ENCODE results near the gene CARD11. TPM values are rescaled to one million over a fixed set of nuclear protein-coding genes. Genes with fewer than 3 reads are reported as not detected.

CARD11 gene
- polyA plus RNA-seq, 1 of the 3 experiments (the other 2 are of a cell fraction): not detected

- Histone ChIP-seq H4K20me1 (ENCODE audit: insufficient read depth) (no peaks in the 10 kb centered on the region), H3K27me3 (ENCODE audit: insufficient read depth) (no peaks in the 10 kb centered on the region)
- POLR2A ChIA-PET: no interaction called here
These were observed 164.3 kb downstream of the CARD11 start for GRCh38 chr7:2879354-2879753.

More at GRCh38 chr7:2879354-2879753, 164.3 kb downstream of the CARD11 start:
- Histone ChIP-seq H3K9me2 (no peaks in the 10 kb centered on the region), H3K79me2 (ENCODE audit: insufficient read depth) (no peaks in the 10 kb centered on the region), H3K4me3 (ENCODE audit: low read depth in 2 of 2, low read length in 1 of 2) (no peak overlapping the region), H3K9me3 (no peaks in the 10 kb centered on the region), H3K27ac (ENCODE audit: low read depth in 2 of 2, low read length in 1 of 2) (no peak overlapping the region), H3K4me2 (no peak overlapping the region), H3K4me1 (ENCODE audit: control insufficient read depth in 1 of 2, insufficient read depth in 2 of 2, low read depth in 1 of 2, low read length in 1 of 2) (peaks cover 0 to 8% of the 10 kb centered on the region in 2 experiments; a peak in 1 of 4 replicates), H3K36me3 (replicated peaks in 1 of 2; ENCODE audit: control insufficient read depth in 1 of 2, insufficient read depth in 2 of 2, low read length in 1 of 2) (no peaks in the 10 kb centered on the region), H2AFZ (ENCODE audit: low read depth) (no peak overlapping the region), H3F3A (replicated peaks; ENCODE audit: insufficient read depth) (peaks cover 20% of the 10 kb centered on the region), H3K9ac (no peak overlapping the region)
- no peak for DNase-seq
- 65% methylated on average over 8 of the region's 8 CpGs for WGBS (ENCODE audit: low lambda C conversion rate)
- CTCF ChIA-PET: no interaction called here
- TF ChIP-seq GABPA (IDR thresholded peaks at IDR 0.05; ENCODE audit: low read depth) (no peak), TCF12 (IDR thresholded peaks at IDR 0.05) (no peak), TAF1 (IDR thresholded peaks at IDR 0.05; ENCODE audit: borderline replicate concordance, low read depth, low read length) (no peak), NFIC (IDR thresholded peaks at IDR 0.05; ENCODE audit: borderline replicate concordance) (no peak), MAX (IDR thresholded peaks at IDR 0.05; ENCODE audit: low read depth) (no peak), EZH2phosphoT487 (IDR thresholded peaks at IDR 0.05; ENCODE audit: borderline replicate concordance, low read depth) (no peak), RFX5 (IDR thresholded peaks at IDR 0.05; ENCODE audit: low read length) (no peak), SIN3A (IDR thresholded peaks at IDR 0.05; ENCODE audit: borderline replicate concordance, low read depth, low read length) (no peak), FOSL2 (IDR thresholded peaks at IDR 0.05; ENCODE audit: borderline replicate concordance, low read depth) (no peak), MXI1 (IDR thresholded peaks at IDR 0.05; ENCODE audit: low read depth, low read length) (no peak), IRF3 (IDR thresholded peaks at IDR 0.05; ENCODE audit: low read depth, low read length) (no peak), MEF2A (IDR thresholded peaks at IDR 0.05; ENCODE audit: borderline replicate concordance, low read depth) (no peak), POLR2AphosphoS5 (IDR thresholded peaks at IDR 0.05; ENCODE audit: low read depth, low read length) (no peak), NRF1 (IDR thresholded peaks at IDR 0.05; ENCODE audit: low read depth, low read length) (no peak), ZBTB33 (IDR thresholded peaks at IDR 0.05; ENCODE audit: borderline replicate concordance, low read depth) (no peak), ELF1 (IDR thresholded peaks at IDR 0.05) (no peak), RCOR1 (IDR thresholded peaks at IDR 0.05; ENCODE audit: low read length) (no peak), CTCF (IDR thresholded peaks at IDR 0.05) (no peak)

All from SK-N-SH (cell line).